Brain microvascular endothelial cell (primary cell): ENCODE results near the gene CILP2.

ENCODE experiments used
- DNase-seq: peaks from one replicate; pipeline ENCODE4 v3.0.0-alpha.2; 2020
- H3K27ac ChIP-seq: fragments of 250-450 bp; sonication (Bioruptor Pico); 2 replicates; pipeline ENCODE4 v1.5.1; 2020; ENCODE audit warnings: mild to moderate bottlenecking, moderate library complexity
- H3K27me3 ChIP-seq: fragments of 250-450 bp; sonication (Bioruptor Pico); replicated peaks from 2 replicates; pipeline ENCODE4 v1.5.1; 2020; ENCODE audit warnings: mild to moderate bottlenecking
- H3K36me3 ChIP-seq: fragments of 250-450 bp; sonication (Bioruptor Pico); replicated peaks from 2 replicates; pipeline ENCODE4 v1.5.1; 2020; ENCODE audit warnings: mild to moderate bottlenecking
- H3K4me3 ChIP-seq: 2 replicates; pipeline ENCODE4 v1.5.1; 2011; ENCODE audit warnings: low read depth, mild to moderate bottlenecking, control low read depth, low read length, moderate library complexity
- in situ Hi-C: cut with HindIII; loops from 2 replicates; pipeline ENCODE4 v1.10.0; 2017; ENCODE audit warnings: low sequenced_read_pairs, low pct_ligation_motif_present
- TF ChIP-seq, protein P1 (sequence below): IDR thresholded peaks from 2 replicates; pipeline ENCODE4 v1.5.1; 2011; ENCODE audit warnings: low read depth, mild to moderate bottlenecking, moderate library complexity, low read length, control low read depth, inconsistent platforms; ENCODE audit errors: missing control alignments

CILP2 gene

DNA sequence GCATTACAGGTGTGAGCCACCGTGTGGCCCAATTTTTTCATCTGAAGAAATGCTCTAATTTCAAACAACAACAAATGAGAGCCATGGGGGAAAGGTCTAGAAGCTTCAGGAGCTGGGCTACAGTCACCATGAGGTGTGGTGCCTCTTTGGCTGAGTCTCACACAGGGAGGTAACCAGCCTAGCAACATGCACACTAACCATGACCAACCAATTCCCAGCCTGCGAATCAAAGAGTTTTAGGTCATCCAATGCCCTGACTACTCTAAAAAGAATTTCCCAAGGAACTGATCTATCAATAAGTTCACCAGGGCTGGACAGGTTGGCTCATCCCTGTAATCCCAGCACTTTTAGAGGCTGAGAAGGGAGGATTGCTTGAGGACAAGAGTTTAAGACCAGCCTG is 50.5 kb downstream of the CILP2 start:
- H3K27ac ChIP-seq, result no peak overlapping the region
- no peaks in the 10 kb centered on the region for H3K36me3 ChIP-seq
- no peak overlapping the region for H3K4me3 ChIP-seq
- TF ChIP-seq, protein P1, sequence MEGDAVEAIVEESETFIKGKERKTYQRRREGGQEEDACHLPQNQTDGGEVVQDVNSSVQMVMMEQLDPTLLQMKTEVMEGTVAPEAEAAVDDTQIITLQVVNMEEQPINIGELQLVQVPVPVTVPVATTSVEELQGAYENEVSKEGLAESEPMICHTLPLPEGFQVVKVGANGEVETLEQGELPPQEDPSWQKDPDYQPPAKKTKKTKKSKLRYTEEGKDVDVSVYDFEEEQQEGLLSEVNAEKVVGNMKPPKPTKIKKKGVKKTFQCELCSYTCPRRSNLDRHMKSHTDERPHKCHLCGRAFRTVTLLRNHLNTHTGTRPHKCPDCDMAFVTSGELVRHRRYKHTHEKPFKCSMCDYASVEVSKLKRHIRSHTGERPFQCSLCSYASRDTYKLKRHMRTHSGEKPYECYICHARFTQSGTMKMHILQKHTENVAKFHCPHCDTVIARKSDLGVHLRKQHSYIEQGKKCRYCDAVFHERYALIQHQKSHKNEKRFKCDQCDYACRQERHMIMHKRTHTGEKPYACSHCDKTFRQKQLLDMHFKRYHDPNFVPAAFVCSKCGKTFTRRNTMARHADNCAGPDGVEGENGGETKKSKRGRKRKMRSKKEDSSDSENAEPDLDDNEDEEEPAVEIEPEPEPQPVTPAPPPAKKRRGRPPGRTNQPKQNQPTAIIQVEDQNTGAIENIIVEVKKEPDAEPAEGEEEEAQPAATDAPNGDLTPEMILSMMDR, result no peak
- no peaks in the 10 kb centered on the region for H3K27me3 ChIP-seq
- in situ Hi-C loops, result no loop called here
- no peak for DNase-seq

DNA sequence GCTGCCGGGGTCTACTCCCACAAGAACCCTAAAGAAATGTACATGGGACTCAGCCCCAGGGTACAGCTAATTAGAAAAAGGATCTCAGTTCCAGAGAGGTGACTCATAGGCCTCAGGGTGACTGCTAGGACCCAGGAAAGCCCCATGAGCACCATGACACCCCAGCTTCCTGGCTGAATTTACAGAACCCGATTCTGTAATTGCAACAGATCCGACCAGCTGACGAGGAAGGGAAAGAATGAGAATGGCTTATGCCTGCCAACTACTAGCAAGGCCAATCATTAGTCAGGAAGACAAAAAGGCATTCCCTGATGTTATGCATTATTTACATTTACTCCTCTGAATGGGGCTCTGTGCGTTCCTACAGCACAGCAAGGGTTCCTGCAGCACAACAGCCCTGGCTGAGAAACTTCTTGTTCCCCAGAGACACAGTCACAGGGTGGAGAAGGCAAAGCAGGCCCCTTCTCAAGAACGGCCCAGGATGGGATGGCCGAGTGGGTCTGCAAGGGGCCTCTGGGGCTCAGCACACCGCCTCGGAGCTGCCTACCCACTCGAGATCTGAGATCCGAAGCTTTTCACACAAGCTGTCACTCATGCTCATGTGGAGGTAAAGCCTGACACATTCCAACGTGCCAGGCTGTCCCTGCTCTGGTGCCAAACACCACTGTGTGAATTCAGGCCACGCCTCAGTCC is 53.2 kb downstream of the CILP2 start:
- H3K27ac ChIP-seq, result peak overlapping the region; percentile 42
- in situ Hi-C loops, result no loop called here
- TF ChIP-seq, protein P1, result no peak

DNA sequence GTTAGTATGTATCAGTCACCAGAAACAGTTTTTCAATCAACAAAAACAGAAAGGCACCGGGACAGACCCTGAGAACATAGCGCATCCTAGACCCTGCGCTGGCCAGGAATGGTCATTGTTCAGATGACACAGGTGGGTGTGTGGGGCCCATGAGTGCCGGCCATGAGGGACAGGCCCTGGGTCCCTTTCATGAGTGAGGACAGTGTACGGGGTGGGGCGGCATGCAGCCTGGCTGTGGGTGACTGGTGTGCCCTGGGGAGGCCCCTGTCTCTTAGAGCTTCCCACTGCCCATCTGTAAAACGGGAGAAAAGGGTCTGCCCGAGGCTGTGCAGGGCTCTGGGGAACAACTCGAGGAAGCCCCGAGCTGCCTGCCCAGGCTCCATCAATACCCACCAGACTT is 54.6 kb downstream of the CILP2 start:
- Histone ChIP-seq H3K4me3 (no peak overlapping the region), H3K27me3 (no peaks in the 10 kb centered on the region), H3K27ac (no peak overlapping the region), H3K36me3 (no peaks in the 10 kb centered on the region)
- no peak for DNase-seq
- in situ Hi-C loops, result no loop called here
- TF ChIP-seq, protein P1, result no peak

More for the DNA sequence above, 53.2 kb downstream of the CILP2 start:
- Histone ChIP-seq H3K4me3 (no peak overlapping the region), H3K27me3 (no peaks in the 10 kb centered on the region), H3K36me3 (no peaks in the 10 kb centered on the region)
- peak; percentile 88 for DNase-seq

DNA sequence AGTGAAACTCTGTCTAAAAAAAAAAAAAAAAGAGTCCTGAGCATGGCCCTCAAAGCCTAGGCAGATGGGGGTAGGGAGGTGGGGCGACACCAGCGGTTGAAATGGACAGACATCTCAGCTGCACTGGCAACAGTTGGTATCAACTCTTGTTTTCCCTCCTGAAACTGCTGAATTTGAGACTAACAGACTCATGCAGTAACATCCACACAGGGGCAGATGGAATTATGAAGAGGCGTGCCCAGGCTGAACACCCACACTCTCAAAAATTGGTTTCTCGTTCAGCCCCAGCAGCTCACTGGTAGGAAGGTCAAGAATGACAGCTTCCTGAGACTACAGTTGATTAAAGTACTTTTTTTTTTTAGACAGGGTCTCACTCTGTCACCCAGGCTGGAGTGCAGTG is 56.3 kb downstream of the CILP2 start:
- TF ChIP-seq, protein P1, result no peak
- in situ Hi-C loops, result no loop called here
- H3K27me3 ChIP-seq, result no peaks in the 10 kb centered on the region
- no peak for DNase-seq
- no peaks in the 10 kb centered on the region for H3K36me3 ChIP-seq
- no peak overlapping the region for H3K4me3 ChIP-seq
- H3K27ac ChIP-seq, result no peak overlapping the region

DNA sequence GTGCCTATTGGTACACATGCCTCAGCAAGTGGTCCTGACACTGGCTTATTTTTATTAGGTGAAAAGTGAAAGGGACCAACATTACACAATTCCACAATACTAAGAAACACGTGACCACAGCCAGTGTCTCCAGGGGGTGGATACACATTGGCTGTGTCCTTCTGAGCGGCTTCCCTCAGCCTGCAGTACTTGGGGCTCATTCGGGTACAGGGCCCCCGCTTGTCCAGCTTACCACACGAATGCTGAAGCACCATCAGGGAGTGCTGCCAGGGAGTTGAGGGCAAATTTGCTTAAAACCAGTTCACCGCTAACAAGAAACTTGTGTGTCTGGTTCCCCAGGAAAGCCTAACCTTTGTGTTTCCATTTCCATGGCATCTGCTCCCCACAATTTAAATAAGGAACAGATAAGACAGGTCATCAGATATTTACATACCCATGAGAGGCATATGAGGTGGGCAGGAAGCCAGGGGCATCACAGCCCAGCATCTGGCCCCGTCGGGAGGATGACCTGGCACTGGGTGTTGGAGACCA is 57.2 kb downstream of the CILP2 start:
- Histone ChIP-seq H3K27me3 (no peaks in the 10 kb centered on the region), H3K4me3 (no peak overlapping the region), H3K36me3 (no peaks in the 10 kb centered on the region), H3K27ac (no peak overlapping the region)
- TF ChIP-seq, protein P1, result no peak
- in situ Hi-C loops, result no loop called here
- peak; percentile 21 for DNase-seq
